ENCODE results near the gene HSD17B11. TPM values are rescaled to one million over a fixed set of nuclear protein-coding genes. Genes with fewer than 3 reads are reported as not detected.

The HSD17B11 gene, protein sequence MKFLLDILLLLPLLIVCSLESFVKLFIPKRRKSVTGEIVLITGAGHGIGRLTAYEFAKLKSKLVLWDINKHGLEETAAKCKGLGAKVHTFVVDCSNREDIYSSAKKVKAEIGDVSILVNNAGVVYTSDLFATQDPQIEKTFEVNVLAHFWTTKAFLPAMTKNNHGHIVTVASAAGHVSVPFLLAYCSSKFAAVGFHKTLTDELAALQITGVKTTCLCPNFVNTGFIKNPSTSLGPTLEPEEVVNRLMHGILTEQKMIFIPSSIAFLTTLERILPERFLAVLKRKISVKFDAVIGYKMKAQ
- total RNA-seq, result 12.6 and 33.8 TPM in 2 replicates

GRCh38 chr4:87390891-87391575 lies at the start of gene HSD17B11:
HSD17B11 (minus strand) TSS chr4:87391188; CDS start chr4:87391070, 118 bp downstream.

DNA sequence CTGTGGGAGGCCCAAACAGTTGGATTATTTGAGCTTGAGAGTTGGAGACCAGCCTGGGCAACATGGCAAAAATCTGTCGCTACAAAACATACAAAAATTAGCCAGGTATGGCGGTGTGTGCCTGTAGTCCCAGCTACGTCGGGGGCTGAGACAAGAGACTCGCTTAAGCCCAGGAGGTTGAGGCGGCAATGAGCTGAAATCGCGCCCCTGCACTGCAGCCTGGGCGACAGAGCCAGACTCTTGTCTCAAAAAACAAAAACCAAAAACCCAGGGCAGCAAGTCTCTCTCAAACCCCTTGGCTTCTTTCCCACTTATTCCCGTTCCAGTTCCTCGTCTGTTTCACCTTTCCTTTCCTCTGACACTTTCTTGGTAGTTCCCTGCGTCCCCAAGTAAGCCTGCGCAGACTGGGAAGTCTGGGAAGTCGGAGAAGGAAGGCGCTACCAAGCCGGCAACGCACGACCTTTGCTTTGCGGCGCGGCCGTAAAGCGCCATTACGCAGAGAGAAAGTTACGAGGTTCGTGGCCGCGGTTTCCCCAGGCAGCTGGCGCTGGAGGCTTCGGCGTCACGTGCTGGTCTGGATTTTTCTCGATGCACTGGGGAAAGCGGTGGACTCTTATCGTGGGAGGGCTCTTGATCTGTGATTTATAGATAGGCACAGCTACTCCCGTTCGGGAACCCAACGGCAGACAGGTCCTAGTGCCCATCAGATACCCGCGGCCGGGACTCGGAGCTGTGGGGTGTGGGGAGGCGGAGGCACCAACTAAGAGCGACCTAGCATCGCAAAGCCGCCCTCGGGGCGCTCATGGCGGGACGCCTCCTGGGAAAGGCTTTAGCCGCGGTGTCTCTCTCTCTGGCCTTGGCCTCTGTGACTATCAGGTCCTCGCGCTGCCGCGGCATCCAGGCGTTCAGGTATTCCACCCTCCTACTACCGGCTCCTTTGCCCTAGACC lies 31.4 kb upstream of the HSD17B11 start, which contains the start of gene NUDT9:
TSS of gene NUDT9 (plus strand) at position 470 of the 949 bp plus-strand sequence. CDS start at position 803, 333 bp downstream.

DNA sequence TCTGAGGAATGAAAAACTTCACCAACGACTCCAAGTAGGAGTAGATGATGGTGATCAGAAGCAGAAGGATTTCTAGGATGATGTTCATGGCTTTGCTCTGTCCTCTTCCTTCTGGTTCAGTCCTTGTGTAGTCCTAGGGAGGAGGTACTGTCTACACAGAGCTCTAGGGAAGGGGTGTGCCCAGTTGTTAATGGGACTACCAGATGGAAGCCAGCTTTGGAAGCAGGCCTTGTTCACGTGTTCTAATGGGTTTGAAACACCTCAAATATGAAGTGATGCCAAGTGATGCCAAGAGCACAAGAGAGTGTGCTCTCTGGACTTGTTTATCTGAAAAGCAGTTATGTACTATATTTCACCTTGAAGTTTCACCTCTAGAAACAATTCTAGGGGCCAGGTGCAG lies 68.2 kb downstream of the HSD17B11 start, which contains the start of gene HSD17B13:
TSS of gene HSD17B13 (minus strand) at position 129 of the 400 bp plus-strand sequence. CDS start at position 88, 41 bp downstream.

Other genes starting within 250 kb of the HSD17B11 start
- 12.3 and 16.4 TPM in 2 replicates for gene KLHL8, start 170.6 kb downstream of the HSD17B11 start, total RNA-seq
- gene HSD17B13, start 68.3 kb downstream of the HSD17B11 start, total RNA-seq, result 0.13 TPM in 2 replicates
- 12.7 and 14.7 TPM in 2 replicates for gene NUDT9, start 31.4 kb upstream of the HSD17B11 start, total RNA-seq
- gene SPARCL1, start 138.2 kb upstream of the HSD17B11 start, total RNA-seq, result 0.17 and 0.46 TPM in 2 replicates
- gene DSPP, start 217.3 kb upstream of the HSD17B11 start, total RNA-seq, result not detected in 2 replicates